SKM-1 (cell line): ENCODE data around the gene TFF1.

Source experiments
- DNase-seq: peaks from one replicate; lab custom pipeline; 2025; ENCODE audit not compliant: unreplicated experiment; lab: John Stamatoyannopoulos, UW

Gene TFF1

DNA sequence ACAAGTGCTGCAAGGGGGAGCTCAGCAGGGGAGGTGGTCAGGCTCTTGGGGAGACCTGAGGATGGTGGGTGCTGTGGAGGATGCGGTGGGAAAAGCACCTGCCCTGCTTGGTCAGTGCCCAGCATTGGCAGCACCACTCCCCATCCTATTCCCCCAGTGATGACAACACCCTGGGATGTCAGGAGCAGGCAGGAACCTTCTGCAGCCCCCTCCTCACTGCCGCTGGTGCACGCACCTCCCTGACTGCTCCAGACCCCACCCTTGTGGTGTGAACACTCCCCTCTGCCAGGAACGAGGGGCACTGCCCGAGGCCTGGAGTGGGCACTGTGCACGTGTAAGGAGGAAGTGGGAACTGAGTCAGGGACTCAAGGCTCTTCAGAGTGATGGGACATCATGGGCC lies 17.0 kb upstream of the TFF1 start:
- no peak for DNase-seq

DNA sequence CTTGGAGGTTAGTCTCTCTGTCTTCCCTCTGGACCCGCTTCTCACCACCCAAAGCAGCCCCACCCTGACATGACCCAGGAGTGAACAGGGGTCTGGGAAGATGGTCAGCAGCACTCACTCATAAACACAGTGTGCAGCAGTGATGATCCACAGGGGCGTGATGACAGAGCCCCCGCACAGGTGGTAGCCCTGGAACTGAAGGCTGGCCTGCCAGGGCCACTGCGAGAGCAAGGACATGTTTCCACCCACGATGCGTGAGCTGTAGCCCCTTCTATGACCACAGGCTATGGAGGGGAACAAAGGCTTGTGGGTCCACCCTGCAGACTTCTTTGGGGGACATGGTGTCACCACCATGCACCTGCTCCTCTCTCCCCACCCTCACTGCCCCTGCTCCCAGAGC lies 16.6 kb upstream of the TFF1 start:
- no peak for DNase-seq

DNA sequence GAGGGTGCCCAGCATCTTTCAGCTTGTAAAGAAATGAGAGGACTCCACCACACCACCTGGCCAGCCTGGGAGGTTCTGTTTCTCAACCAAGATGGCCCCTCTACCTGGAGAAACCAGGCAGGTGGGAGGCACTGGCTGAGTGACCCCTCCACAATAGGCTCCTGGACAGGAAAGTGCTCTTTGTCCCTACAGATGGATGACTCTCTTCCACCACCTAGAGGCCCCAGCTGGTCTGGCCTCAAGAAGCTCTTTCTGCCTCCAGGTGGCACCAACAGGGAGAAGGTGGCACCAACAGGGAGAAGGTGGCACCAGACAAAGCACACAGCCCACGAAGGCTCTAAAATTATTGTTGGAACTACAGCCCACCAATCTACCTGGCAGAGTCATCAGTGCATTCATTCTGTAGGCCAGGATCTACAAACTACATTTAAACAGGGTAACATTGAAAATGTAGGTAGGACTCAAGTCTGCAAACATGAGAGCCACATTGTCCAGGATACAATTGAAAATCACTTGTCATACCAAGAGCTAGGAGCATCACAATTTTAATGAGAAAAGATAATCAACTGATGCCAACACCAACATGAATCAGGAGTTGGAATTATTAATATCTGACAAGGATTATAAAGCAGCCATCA lies 15.1 kb upstream of the TFF1 start:
- DNase-seq = peak; percentile 4

DNA sequence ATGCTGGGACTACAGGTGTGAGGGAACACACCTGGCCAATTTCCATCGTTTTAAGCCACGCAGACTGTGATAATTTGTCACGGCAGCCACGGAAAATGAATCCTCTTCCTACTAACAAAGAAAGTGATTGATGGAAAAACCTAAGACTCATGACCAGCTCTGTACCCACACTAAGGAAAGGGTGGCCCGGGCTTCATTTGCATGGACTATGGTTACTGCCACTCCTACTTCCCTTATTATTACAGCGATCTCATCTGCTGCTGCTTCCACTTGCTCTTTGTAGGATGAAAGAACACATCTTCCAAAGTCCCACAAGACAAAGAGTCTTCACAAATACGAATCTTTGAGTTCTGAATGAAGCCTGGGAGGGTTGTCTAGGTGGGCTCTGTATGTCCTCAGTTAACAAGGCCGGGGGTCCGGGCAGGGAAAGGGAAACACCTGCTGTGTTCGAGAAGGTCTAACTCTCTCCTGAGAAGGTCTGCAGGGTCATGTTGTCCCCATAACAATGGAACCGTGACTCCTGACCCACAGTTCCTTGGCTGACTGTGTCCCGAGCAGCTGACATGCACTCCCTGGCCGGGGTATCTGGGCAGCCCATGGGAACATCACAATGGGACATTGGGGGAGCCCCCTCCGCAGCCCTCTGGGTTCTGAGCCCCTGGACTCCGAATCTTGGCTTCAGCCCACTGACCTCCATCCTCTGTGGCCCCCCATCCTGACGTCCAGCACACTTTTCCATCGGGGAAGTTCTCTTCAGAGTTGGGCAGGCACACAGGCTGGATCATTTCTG lies 13.3 kb upstream of the TFF1 start:
- no peak for DNase-seq

DNA sequence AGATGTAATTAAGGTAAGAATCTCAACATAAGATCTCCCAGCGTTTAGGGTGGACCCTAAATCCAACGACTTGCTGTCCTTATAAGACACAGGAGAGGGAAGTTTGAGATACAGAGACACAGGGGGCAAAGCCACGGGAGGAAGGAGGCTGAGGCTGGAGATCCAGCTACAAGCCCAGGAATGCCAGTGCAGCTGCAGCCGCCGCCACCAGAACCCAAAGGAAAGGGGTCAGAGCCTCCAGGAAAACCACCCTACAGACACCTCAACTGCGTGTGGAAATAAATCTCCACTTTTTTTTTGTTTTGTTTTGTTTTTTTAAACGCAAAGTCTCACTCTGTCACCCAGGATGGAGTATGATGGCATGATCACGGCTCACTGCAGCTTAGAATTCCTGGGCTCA lies 12.1 kb upstream of the TFF1 start:
- no peak for DNase-seq

DNA sequence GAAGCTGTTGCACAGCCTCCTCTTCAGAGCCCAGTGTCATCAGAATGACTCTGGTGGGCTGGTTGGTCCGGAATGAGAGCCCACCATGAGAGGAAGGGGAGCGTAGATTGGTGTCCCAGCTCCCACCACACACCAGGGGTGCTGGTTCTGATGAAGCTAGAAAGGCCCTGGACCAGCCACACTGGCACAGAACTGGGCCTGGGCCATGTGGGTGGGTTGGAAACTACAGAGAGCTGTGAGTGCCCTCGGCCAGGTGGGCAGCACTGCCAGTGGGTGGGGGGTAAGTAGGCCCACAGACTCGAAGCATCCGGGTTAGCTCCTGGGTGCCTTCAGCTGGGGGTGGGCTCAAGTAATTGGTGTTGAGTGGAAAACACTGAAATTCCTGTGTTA lies 11.6 kb upstream of the TFF1 start:
- no peak for DNase-seq

DNA sequence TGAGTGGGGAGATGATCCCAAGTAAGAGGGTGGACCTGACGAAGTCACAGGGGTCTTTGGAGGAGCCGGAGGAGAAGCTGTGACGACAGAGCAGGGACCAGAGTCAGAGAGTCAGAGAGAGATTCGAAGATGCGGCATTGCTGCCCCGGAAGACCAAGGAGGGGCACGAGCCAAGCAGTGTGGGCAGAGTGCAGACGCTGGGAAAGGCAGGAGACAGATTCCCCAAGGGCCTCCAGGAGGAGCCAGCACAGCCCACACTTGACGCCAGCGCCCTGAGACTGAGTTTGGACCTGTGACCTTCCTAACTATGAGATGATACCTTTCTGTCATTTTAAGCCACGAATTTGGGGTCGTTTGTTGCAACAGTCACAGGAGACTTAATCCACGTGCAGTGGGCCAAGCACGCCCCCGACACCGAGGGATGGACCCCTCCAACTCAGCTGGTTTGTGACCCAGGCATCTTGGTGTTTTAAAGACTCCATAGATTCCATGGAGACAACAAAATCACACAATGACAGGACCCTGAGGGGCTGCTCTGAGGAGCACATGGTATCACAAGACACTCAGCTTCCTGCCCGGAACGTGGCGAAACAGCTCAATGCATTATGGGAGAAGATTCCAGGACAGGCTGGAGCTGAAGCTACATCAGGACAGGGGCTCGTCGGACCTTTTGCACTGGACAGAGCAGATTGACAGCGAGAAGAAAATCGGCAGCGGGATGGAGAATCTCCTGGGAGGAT lies 11.0 kb upstream of the TFF1 start:
- DNase-seq = no peak

DNA sequence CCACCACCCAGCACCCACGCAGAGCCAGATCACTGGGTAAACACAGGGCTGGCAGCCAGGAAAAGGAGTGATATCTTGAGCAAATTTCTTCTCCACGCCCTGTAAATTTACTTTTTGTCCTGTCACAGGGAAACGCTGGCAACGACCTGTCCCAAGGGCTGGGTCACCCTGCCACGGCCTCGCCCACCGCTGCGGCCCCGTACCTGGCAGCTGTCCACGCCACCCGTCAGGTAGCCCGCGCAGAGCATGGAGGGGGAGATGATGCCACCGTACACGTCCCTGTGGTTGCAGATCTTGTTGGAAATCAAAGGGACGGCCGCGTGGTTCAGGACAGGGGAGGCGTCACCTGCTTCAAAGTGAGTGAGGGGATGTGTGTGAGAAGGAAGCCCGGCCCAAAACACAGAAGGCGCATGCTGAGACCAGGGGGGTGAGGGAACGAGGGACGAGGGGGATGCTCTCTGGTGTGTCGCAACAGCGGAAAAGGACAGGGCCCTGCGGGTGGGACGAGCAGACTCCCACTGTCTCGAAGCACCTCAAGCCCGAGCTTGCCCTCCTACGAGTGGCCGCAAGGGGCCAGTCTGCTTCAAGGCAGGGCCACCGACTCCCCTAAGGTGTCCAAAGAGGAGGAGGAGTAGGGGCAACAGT lies 10.1 kb upstream of the TFF1 start:
- DNase-seq = no peak

DNA sequence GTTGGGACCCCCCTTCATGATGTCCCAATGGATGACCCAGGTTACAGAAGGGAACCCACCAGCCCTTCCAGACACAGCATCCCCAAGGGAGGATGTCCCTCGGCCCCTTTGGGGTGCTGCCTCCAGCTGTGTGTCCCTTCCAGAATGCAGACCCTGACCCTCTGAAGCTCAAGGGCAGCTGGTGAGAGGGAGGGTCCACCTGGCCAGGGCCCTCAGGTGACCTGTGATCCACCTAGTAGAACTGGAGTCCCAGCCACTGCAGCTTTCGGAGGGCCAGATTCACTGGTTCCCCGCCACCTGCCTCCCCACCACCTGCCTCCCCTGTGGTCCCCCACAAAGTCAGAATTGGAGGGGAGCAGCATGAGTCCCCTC lies 9.6 kb upstream of the TFF1 start:
- DNase-seq = no peak

DNA sequence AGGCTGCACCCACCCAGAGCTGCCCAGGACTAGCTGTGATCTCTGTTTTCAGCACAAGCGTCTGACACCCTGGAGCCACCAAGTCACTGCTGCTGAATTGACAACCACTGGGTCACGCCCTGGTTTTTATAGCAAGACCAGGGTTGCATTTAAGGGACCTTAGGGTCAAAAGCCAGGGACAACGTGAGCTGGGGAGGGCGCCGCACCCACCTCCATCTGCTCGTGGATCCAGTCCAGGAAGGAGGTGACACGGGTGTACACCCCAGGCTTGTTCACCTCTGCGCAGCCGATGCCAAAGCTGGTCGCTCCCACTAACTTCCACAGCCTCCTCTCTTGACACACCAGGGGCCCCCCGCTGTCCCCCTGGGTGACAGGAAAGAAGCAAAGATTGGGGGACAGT lies 9.2 kb upstream of the TFF1 start:
- DNase-seq = no peak

DNA sequence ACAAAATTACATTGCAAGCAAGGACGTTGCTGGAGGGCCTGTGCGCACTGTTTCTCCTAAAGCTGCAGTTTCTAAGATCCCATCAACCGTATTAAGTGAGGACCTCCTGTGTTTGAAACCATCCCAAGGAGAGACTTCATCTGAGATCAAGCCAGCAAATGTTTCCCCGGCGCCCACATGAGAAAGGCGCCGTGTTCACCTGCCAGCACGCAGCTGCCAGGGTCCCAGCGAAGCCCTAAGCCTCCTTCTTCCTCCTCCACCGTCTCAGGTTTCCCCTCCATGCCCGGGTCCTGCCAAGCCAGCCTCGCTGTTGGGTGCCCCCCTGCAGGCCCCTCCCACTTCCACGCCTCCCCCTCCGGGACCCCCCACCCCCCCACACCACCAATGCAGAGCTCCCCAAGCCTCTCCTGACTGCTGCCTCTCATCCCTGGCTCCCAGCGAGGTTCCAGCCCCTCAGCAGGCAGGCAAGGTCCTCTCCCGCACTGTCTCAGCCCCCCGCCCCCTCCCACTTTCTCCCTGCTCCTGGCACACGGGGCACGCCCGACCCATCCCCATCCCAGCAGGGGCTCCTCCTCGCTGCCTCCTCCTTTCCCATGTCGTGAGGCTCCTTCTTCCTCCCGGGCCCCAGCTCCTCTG lies 8.6 kb upstream of the TFF1 start:
- DNase-seq = no peak

DNA sequence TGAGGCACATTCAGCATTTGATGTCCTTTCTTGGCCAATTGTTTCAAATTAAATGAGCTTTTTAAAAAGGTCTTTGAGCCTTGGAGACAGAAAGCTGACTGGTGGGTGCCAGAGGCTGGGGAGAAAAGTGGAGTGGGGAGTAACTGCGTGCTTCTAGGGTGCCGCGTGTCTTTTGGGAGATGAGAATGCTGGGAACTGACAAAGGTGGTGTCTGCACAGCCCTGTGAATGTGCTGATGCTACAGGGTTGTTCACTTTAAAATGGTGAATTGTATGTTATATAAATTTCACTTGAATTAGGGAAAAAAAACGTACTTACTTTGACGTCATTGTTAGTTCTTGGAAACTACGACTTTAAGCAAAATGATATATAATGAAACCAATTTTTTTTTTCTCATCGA lies 8.1 kb upstream of the TFF1 start:
- no peak for DNase-seq

DNA sequence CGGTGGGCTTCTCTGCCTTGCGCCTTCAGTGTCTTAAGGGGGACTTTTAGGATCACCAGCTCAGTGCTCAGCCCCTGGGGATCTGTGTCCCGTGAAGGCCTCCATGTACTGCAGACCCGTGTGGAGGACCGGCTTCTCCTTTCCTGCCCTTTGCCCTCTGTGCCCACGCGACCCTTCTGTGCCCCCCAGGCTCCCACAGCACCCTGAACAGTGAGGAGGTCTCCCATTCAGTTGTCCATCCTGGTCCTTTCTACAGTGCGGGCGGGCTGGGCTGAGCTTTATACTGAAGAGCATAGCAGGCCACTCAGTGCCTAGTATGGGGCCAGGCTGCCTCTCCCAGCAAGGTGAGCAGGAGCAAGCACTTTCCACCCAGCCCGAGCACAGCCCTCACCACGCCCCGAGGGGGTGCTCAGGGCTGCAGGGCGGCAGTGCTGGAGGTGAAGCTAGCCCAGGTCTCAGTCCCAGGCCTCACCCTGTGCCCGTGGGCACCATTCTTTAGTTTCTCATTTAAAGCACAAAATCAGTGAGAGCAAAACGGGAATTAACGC lies 7.6 kb upstream of the TFF1 start:
- no peak for DNase-seq

DNA sequence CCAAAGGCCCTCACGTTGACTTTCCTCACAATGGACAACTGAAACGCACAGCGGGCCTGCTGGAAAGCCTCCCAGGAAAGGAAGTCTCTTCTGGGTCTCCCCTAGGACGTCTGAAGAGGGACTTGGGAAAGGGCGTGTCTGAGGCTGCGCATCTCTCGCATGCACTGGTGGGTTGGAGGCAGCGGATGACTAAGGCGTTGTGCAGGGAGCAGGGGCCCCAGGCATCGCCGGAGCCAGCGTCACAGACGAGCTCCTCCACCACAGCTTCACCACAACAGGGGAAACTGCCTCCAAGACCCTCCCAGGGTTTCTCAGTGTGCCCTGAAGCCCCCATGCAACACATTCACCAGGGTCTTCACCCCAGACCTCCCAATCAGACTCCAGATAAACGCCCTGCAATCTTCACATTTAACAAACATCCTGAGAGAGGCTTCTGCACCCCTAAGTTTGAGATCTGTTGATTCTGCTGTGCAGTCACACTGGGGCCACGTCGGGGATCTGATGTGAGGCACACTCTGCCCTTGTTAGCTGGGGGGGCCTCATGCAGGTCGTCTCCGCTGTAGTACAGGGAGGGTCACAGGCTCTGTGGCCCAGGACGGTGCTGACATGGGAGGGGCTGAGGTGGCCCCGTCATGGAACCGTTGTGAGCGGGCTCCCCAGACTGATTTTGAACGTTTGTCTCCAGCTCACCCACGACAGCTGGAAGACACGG lies 7.0 kb upstream of the TFF1 start:
- DNase-seq = no peak

DNA sequence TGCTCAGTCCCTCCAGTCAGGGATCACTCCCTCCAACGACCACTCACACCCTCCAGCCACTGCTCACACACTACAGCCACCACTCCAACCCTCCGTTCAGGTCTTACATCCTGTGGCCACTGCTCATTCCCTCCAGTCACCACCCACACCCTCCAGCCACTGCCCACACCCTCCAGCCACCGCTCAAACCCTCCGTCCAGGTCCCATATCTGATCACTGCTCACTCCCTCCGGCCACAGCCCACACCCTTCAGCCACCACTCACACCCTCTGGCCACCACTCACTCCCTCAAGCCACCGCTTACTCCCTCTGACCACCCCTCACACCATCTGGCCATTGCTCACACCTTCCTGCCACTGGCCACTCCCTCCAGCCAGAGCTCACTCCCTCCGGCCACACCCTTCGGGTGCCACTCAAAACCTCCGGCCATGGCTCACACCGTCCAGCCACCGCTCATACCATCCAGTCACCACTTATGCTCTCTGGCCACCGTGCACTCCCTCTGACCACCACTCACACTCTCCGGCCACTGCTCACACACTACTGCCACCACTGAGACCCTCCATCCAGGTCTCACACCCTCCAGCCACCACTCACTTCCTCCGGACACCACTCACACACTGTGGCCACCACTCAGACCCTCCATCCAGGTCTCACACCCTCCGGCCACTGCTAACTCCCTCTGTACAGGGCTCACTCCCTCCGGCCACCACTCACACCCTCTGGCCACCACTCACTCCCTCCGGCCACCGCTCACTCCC lies 4.7 kb upstream of the TFF1 start:
- DNase-seq = no peak

DNA sequence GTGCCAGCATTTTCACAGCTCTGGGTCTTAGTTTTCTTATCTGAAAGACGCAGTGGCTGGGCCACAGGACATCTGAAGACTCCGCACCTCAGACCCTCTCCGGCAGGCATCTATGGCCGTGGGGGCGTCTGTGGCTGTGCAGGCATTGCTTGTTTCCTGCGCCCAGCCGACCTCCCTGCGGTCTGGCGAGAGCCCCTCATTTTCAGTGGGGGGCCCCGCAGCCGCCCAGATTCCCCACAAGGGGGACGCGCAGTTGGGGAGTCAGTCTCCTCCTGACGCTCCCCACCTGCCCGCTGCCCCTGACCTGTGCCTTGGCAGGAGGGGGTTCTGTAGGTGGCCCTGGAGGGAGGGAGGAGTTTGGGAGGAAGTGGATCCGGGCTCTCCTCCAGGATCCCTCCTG lies 3.5 kb upstream of the TFF1 start:
- no peak for DNase-seq

DNA sequence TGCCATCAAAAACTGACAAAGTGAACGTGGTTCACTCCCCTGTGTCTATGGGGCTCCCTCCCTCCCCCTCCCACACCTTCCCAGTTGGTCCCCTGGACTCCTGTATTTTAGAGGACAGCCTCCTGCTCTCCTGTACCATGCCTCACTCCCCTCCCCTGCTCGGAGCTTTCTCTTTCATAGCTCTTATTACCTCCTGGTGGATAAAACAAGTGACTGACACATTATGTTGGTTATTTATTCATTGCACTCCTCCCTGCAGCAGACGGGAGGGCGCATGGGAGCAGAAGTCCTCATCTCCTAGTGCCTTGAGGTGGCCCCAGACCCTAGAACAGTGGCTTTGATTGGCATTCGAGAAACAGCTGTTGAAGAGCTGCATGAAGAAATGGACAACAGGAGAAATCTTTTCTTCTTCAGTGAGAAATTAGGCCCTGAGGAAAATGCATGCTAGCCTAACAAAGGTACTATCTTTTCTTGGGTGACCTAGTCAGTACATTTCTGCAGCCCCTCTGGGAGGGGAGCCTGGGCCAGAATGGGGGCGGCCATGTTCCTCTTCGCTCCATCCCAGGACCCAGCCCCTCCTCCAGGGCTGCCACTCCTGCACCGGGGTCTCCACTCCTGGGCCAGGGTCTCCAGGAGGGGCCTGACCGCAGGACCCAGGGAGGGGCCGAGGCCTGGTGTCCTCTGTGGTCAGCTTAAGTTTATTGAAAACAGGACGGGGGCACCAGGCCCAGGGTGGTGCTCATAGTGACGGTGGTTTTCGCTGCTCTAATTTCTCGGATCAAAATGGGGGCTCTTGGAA lies 1.2 kb upstream of the TFF1 start:
- DNase-seq = no peak

DNA sequence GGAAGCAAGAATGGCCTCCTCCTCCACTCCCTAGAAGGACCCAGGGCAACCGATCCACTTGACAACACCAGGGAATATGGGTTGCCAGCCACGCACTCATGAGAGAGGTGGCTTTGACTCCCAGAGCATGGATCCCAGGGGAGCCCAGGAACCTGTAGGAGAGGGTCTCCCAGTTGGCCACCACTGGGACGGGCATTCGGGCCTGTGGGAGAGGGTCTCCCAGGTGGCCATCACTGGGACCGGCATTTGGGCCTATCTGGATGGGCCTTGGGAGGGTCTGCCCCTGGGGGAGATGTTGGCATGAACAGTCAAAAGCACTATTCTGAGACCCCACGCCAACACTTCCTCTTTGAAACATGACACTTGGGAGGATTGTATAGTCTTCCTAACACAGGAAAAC lies 565 bp downstream of the TFF1 start:
- no peak for DNase-seq

DNA sequence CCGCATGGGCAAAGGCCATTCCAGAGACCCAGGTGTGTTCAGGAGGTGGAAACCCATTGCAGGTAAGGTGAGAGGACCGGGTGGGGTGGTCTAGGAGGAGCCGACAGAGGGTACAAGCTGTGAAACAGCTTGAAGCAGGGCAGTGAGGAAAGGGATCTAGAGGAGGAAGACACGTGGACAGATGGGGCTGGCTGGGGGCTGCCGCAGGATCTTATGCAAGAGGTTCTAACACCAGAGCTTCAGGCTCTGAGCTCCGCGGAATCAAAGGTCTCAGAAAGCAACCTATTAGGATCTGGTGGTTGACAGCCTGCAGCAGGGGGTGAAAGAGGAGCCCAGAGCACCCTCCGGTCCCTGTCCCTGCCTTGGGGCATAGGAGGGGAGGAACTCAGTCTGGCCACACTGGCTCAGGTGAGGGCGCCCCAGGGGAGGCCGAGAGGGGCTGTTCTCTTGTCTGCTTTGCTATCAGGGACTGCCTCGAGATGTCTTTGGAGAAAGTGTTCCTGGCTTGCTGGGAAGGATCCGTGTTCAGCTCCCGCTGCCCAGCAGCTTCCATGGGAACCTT lies 1.9 kb downstream of the TFF1 start:
- peak; percentile 22 for DNase-seq
